HG02571 (cell line): ENCODE results near the gene TSN.

Source experiments
- ATAC-seq: cut with Tn5 transposase; IDR thresholded peaks from one replicate; pipeline ENCODE4 v1.9.1; 2021; ENCODE audit warnings: mild to moderate bottlenecking, moderate library complexity; ENCODE audit not compliant: unreplicated experiment

The TSN gene

GRCh38 chr2:121741450-121741849, 14.0 kb upstream of the TSN start:
- no peak for ATAC-seq

DNA sequence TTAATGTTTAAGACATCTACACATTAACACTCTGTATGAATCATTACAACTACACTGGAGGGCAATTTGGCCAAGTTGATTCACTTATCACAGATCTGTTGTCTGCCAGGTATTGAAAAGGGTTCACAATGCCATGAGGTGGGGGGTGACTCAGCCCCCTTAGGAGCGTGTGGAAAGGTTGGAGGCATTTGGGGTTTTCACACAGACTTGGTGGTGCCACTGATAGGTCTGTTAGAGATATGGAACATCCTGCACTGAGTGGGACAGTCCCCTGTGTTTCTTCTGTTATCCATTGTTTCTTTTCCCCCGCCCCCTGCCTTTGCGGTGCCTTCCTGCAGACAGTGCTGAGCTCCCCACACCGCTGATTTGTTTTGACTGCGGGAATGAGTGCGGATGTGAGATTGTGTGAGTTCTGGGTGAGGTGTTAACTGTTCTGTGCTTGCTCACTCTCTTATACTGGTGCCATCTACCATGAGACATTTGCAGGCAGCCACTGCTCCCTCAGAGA, 9.3 kb upstream of the TSN start:
- ATAC-seq: no peak

- no peak for ATAC-seq
These were observed 7.2 kb upstream of the TSN start for GRCh38 chr2:121748202-121748601.

- ATAC-seq: no peak
These were observed 607 bp upstream of the TSN start for GRCh38 chr2:121754851-121755236.

GRCh38 chr2:121764681-121765228, 9.3 kb downstream of the TSN start:
- ATAC-seq: no peak

DNA sequence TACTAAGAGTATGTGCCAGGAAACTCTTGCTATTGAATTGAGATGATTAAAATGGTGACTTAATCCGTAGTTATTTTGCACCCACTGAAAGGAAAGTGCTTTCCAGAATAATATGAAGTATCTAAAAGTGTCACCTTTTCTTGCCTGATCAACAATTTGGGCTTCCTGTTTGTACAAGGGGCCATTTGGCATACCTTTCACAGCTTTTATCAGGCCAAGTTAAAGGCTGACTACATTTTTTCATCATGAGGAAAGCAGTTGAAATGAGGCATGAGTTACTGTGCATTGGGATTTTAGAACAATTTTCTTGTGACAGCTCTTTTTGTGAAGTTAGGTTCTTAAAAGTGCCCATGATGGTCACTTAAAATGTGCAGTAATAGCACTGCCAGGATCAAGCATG, 11.2 kb downstream of the TSN start:
- ATAC-seq: no peak

GRCh38 chr2:121768143-121768755, 12.8 kb downstream of the TSN start:
- no peak for ATAC-seq

- ATAC-seq: no peak
These were observed 16.7 kb downstream of the TSN start for GRCh38 chr2:121771976-121772742.

DNA sequence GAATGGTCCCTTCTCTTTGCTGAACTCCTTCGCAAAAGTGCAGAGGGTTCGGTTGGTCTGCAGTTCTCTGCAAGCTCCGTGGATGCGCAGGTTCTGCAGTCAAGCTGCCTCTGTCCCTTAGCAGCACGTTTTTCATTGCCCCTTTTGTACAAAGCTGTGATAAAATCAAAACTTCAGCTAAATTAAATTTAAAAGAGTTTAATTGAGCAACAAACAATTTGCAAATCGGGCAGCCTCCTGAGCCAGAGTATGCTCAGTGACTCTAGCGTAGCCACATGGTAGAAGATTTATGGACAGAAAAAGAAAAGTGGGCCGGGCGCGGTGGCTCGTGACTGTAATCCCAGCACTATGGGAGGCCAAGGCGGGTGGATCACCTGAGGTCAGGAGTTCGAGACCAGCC, 18.8 kb downstream of the TSN start:
- no peak for ATAC-seq

GRCh38 chr2:121776361-121776760, 20.9 kb downstream of the TSN start:
- no peak for ATAC-seq

DNA sequence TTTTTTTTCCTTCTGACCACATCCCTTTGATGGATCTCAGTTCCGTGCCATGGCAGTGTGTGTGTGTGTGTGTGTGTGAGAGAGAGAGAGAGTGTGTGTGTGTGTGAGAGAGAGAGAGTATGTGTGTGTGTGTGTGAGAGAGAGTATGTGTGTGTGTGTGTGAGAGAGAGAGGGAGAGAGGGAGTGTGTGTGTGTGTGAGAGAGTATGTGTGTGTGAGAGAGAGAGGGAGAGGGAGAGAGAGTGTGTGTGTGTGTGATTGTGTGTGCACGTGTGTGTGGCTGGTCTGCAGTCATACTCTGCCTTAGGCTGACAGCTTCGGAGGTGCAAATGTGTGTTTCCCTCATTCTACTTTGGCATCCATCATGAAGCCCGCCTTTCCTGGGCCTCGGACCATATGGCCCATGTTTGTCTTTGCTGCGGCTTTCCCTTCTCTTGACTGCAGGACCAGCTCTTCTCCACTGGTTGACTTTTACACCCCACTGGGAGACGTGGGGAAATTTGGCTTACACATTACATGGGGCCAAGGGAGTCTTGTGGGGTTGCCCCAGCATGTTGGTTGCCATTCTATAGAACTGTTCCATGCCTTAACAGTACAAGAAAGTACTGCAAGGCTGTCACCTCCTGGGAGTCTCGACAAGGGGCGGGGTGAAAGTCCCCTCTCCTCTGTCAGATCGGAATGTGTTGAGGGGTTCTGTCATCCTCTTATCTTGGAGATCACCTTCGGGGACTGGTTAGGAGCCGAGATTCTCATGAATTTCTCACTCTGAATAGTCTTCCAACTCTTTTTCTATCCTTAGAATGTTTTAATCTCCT, 21.6 kb downstream of the TSN start:
- ATAC-seq: no peak

GRCh38 chr2:121777699-121778058, 22.2 kb downstream of the TSN start:
- no peak for ATAC-seq

- no peak for ATAC-seq
These were observed 23.5 kb downstream of the TSN start for GRCh38 chr2:121778741-121779487.

- no peak for ATAC-seq
These were observed 27.7 kb downstream of the TSN start for GRCh38 chr2:121783180-121783579.

DNA sequence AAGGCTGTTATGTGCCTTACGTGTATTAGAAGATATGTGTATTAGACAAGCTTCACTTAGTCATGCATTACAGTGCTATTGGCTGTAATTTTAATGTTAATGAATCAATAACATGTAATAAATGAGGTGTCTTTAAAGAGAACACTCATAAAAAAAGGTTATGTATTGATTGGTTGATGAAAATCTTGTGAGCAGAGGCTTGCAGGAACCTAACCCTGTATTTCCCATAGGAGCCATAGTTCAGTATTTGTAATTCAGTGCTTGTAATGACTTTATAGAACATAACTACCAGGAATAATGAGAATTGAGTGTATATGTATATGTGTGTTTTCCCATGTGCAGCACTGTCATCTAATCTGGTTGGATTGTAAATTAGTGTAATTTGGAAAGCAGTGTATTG, 33.2 kb downstream of the TSN start:
- no peak for ATAC-seq

DNA sequence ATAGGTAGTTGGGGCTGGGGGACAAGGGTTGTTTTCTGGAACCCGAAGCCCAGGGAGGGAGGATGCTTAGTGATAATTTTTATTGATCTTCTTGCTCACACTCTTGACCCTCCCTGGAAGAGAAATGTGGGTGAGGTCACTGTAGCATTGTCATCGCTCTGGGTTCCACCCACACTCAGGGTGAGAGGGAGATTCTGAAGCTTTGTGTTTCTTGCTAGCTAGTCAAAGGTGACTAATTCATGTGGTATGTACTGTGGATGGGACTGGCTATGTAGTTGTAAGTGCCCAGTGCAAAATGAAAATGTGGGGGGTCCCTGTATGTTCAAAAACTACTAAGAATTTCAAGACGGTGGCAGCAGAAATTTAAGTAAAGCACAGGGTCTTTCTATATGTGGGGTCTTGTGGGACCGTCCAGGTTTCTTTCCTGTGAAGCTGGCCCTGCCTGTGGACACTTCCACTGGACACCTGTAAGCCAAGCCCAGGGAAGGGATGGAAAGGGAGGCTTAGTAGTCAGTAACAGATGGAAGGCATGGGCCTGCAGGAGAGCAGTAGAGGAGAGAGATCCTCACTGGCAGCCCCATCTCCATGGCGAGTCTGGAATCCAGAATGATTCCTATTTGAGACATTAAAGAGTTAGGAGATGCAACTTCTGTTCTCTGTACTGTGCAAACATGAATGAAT, 35.0 kb downstream of the TSN start:
- ATAC-seq: no peak

DNA sequence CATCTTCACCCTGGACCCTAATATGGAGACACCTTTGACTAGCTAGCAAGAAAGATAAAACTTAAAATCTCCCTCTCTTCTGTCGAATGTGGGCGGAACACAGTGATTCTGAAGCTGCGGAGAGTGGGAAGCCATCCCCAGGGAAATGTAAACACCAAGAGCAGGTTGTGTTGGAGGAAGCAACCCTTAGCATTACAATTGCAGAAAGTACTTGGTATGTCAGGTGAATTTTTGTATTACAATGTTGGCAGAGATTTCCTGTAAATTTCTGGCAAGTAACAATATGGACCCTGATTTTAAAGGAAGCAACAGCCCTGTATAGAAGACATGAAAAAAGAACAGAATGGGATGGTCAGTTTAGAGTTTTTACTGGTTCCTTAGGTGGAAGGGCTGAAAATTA, 35.8 kb downstream of the TSN start:
- ATAC-seq: no peak

GRCh38 chr2:121791801-121792221, 36.4 kb downstream of the TSN start:
- no peak for ATAC-seq

GRCh38 chr2:121793816-121794215, 38.4 kb downstream of the TSN start:
- no peak for ATAC-seq

DNA sequence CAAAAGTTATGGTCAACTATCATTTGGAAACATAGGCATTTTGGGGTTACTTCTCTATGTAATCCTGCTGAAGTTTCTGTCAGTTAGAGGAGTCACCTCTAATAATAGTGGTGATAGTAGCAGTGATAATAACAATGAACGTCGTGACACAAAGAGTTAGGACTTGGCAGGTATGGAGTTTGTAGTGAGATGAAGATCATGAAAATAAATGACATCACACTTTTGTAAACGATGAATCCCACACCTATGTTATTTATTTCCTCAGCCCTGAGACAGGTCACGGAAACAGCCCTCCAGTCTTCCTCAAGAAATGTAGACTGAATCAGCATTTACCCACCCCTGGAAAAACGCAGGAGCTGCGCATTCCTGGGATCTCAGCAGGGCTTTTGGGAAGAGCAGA, 38.8 kb downstream of the TSN start:
- no peak for ATAC-seq
